GM21529 (cell line): Measurements from ENCODE around the gene ACBD5.

ENCODE experiments used
- ATAC-seq: cut with Tn5 transposase; IDR thresholded peaks from one replicate; pipeline ENCODE4 v1.9.1; 2021; ENCODE audit not compliant: unreplicated experiment

The ACBD5 gene

GRCh38 chr10:27153845-27154193 lies 86.8 kb downstream of the ACBD5 start:
- peak; percentile 6 for ATAC-seq

- ATAC-seq = no peak
These were observed 87.3 kb downstream of the ACBD5 start for GRCh38 chr10:27153329-27153728.

GRCh38 chr10:27152687-27153086 lies 87.9 kb downstream of the ACBD5 start:
- ATAC-seq = no peak

- ATAC-seq = no peak
These were observed 90.3 kb downstream of the ACBD5 start for GRCh38 chr10:27150261-27150660.

- ATAC-seq = no peak
These were observed 92.9 kb downstream of the ACBD5 start for GRCh38 chr10:27147701-27148100.

- no peak for ATAC-seq
These were observed 94.7 kb downstream of the ACBD5 start for GRCh38 chr10:27145937-27146336.
